Inflammatory macrophage treated with lipopolysaccharide for 1 hour (primary cell): Measurements from ENCODE around the gene GUCY2C.
"Not testable (repeated sequence)": the region's sequence is repeated elsewhere in the genome, so short reads cannot be mapped to it uniquely, and the experiment has no call there.

Source experiments
- DNase-seq, 2 donors: peaks; one replicate each; pipeline ENCODE4 v3.0.0-alpha.2; 2020 to 2022

GUCY2C gene

GRCh38 chr12:14696265-14696741 lies at the start of gene GUCY2C:
GUCY2C (minus strand) TSS chr12:14696599; CDS start chr12:14696448, 151 bp downstream.
- DNase-seq, result no peak

- no peak for DNase-seq
These were observed 46.7 kb upstream of the GUCY2C start for GRCh38 chr12:14743061-14743460.

GRCh38 chr12:14741942-14742341 lies 45.5 kb upstream of the GUCY2C start:
- DNase-seq, result no peak

GRCh38 chr12:14741153-14741552 lies 44.8 kb upstream of the GUCY2C start:
- DNase-seq, result no peak

- DNase-seq, result not testable (repeated sequence)
These were observed 40.0 kb upstream of the GUCY2C start for GRCh38 chr12:14736441-14736840.

- no peak for DNase-seq
These were observed 35.4 kb upstream of the GUCY2C start for GRCh38 chr12:14731821-14732220.

- DNase-seq, result no peak
These were observed 33.2 kb upstream of the GUCY2C start for GRCh38 chr12:14729586-14729985.

GRCh38 chr12:14723763-14724162 lies 27.4 kb upstream of the GUCY2C start:
- peak; percentile 28 to 81 for DNase-seq

- peak; percentile 43 to 75 for DNase-seq
These were observed 20.5 kb upstream of the GUCY2C start for GRCh38 chr12:14716848-14717444.

- DNase-seq, result no peak
These were observed 18.0 kb upstream of the GUCY2C start for GRCh38 chr12:14714437-14714836.

GRCh38 chr12:14710632-14711320 lies 14.4 kb upstream of the GUCY2C start:
- DNase-seq, result no peak

- DNase-seq, result no peak
These were observed 5.6 kb upstream of the GUCY2C start for GRCh38 chr12:14701809-14702568.

GRCh38 chr12:14700935-14701334 lies 4.5 kb upstream of the GUCY2C start:
- no peak for DNase-seq

GRCh38 chr12:14699923-14700322 lies 3.5 kb upstream of the GUCY2C start:
- DNase-seq, result no peak

GRCh38 chr12:14698555-14698954 lies 2.2 kb upstream of the GUCY2C start:
- no peak for DNase-seq

GRCh38 chr12:14695715-14696141 lies 671 bp downstream of the GUCY2C start:
- no peak for DNase-seq

GRCh38 chr12:14694970-14695369 lies 1.4 kb downstream of the GUCY2C start:
- DNase-seq, result peak in 1 of 2 donors; percentile 8

- DNase-seq, result no peak
These were observed 2.2 kb downstream of the GUCY2C start for GRCh38 chr12:14694145-14694714.

GRCh38 chr12:14693116-14693515 lies 3.3 kb downstream of the GUCY2C start:
- DNase-seq, result no peak

- DNase-seq, result peak; percentile 90 to 94
These were observed 4.8 kb downstream of the GUCY2C start for GRCh38 chr12:14691560-14691959.

- DNase-seq, result peak in 1 of 2 donors; percentile 8
These were observed 6.4 kb downstream of the GUCY2C start for GRCh38 chr12:14689996-14690395.

- DNase-seq, result no peak
These were observed 7.3 kb downstream of the GUCY2C start for GRCh38 chr12:14689144-14689543.

- DNase-seq, result not testable (repeated sequence)
These were observed 14.2 kb downstream of the GUCY2C start for GRCh38 chr12:14682231-14682630.
